ENCODE results near the gene DDR1.
"Not testable (repeated sequence)": the region's sequence is repeated elsewhere in the genome, so short reads cannot be mapped to it uniquely, and the experiment has no call there.

DDR1 gene

GRCh38 chr6:30849903-30850651 is 34.2 kb upstream of the DDR1 start:
- no peak for DNase-seq
- in situ Hi-C loops (cut with HindIII; ENCODE audit: low pct_ligation_motif_present, low pct_unique_long_range_greater_than_20kb, low sequenced_read_pairs), result no loop called here

- in situ Hi-C loops (cut with HindIII; ENCODE audit: low pct_ligation_motif_present, low pct_unique_long_range_greater_than_20kb, low sequenced_read_pairs); DNase-seq: not testable (repeated sequence)
Measured at GRCh38 chr6:30852459-30852858, 31.9 kb upstream of the DDR1 start.

- in situ Hi-C loops (cut with HindIII; ENCODE audit: low pct_ligation_motif_present, low pct_unique_long_range_greater_than_20kb, low sequenced_read_pairs), result no loop called here
- no peak for DNase-seq
Measured at GRCh38 chr6:30854285-30855040, 29.9 kb upstream of the DDR1 start.

- no peak for DNase-seq
- in situ Hi-C loops (cut with HindIII; ENCODE audit: low pct_ligation_motif_present, low pct_unique_long_range_greater_than_20kb, low sequenced_read_pairs), result no loop called here
Measured at GRCh38 chr6:30855429-30856075, 28.8 kb upstream of the DDR1 start.

GRCh38 chr6:30857112-30857511 is 27.2 kb upstream of the DDR1 start:
- in situ Hi-C loops (cut with HindIII; ENCODE audit: low pct_ligation_motif_present, low pct_unique_long_range_greater_than_20kb, low sequenced_read_pairs), result no loop called here
- no peak for DNase-seq

GRCh38 chr6:30857549-30857948 is 26.8 kb upstream of the DDR1 start:
- in situ Hi-C loops (cut with HindIII; ENCODE audit: low pct_ligation_motif_present, low pct_unique_long_range_greater_than_20kb, low sequenced_read_pairs), result no loop called here
- no peak for DNase-seq

- not testable (repeated sequence) for DNase-seq
Measured at GRCh38 chr6:30859726-30860125, 24.6 kb upstream of the DDR1 start.

GRCh38 chr6:30861257-30862048 is 22.9 kb upstream of the DDR1 start:
- in situ Hi-C loops (cut with HindIII; ENCODE audit: low pct_ligation_motif_present, low pct_unique_long_range_greater_than_20kb, low sequenced_read_pairs), result no loop called here
- DNase-seq, result no peak

More at GRCh38 chr6:30859726-30860125, 24.6 kb upstream of the DDR1 start:
- in situ Hi-C loops (cut with HindIII; ENCODE audit: low pct_ligation_motif_present, low pct_unique_long_range_greater_than_20kb, low sequenced_read_pairs), result not testable (repeated sequence)

GRCh38 chr6:30862156-30862875 is 22.0 kb upstream of the DDR1 start:
- in situ Hi-C loops (cut with HindIII; ENCODE audit: low pct_ligation_motif_present, low pct_unique_long_range_greater_than_20kb, low sequenced_read_pairs), result no loop called here
- no peak for DNase-seq

GRCh38 chr6:30864325-30864724 is 20.0 kb upstream of the DDR1 start:
- in situ Hi-C loops (cut with HindIII; ENCODE audit: low pct_ligation_motif_present, low pct_unique_long_range_greater_than_20kb, low sequenced_read_pairs), result no loop called here

GRCh38 chr6:30869241-30869749 is 15.0 kb upstream of the DDR1 start:
- in situ Hi-C loops (cut with HindIII; ENCODE audit: low pct_ligation_motif_present, low pct_unique_long_range_greater_than_20kb, low sequenced_read_pairs); DNase-seq: not testable (repeated sequence)

More at GRCh38 chr6:30864325-30864724, 20.0 kb upstream of the DDR1 start:
- DNase-seq, result no peak

GRCh38 chr6:30870546-30870945 is 13.8 kb upstream of the DDR1 start:
- no peak for DNase-seq
- in situ Hi-C loops (cut with HindIII; ENCODE audit: low pct_ligation_motif_present, low pct_unique_long_range_greater_than_20kb, low sequenced_read_pairs), result no loop called here

- in situ Hi-C loops (cut with HindIII; ENCODE audit: low pct_ligation_motif_present, low pct_unique_long_range_greater_than_20kb, low sequenced_read_pairs), result no loop called here
- DNase-seq, result no peak
Measured at GRCh38 chr6:30871592-30872183, 12.6 kb upstream of the DDR1 start.

GRCh38 chr6:30873137-30873640 is 11.1 kb upstream of the DDR1 start:
- in situ Hi-C loops (cut with HindIII; ENCODE audit: low pct_ligation_motif_present, low pct_unique_long_range_greater_than_20kb, low sequenced_read_pairs), result no loop called here
- no peak for DNase-seq

- in situ Hi-C loops (cut with HindIII; ENCODE audit: low pct_ligation_motif_present, low pct_unique_long_range_greater_than_20kb, low sequenced_read_pairs), result not testable (repeated sequence)
Measured at GRCh38 chr6:30873795-30874194, 10.5 kb upstream of the DDR1 start.

GRCh38 chr6:30875244-30876038 is 8.9 kb upstream of the DDR1 start:
- DNase-seq, result no peak
- in situ Hi-C loops (cut with HindIII; ENCODE audit: low pct_ligation_motif_present, low pct_unique_long_range_greater_than_20kb, low sequenced_read_pairs), result no loop called here

More at GRCh38 chr6:30873795-30874194, 10.5 kb upstream of the DDR1 start:
- DNase-seq, result not testable (repeated sequence)

Measured in ACHN (cell line).